Stomach smooth muscle (tissue), 2 donors: ENCODE data around the gene CENPP.
A peak's percentile ranks its signal among the peaks of the same experiment; 100 is the strongest.

Experiments used
- H3K27ac ChIP-seq: one replicate; pipeline ENCODE4 v1.7.0; 2013; ENCODE audit warnings: mild to moderate bottlenecking, low read length, inconsistent platforms
- H3K27me3 ChIP-seq, 2 donors: one replicate each; pipeline ENCODE4 v1.7.0; 2013; ENCODE audit warnings: low read length in 2 of 2; ENCODE audit not compliant: insufficient read depth in 2 of 2, control insufficient read depth in 1 of 2
- H3K36me3 ChIP-seq, 2 donors: one replicate each; pipeline ENCODE4 v1.7.0; 2013; ENCODE audit warnings: low read length in 2 of 2; ENCODE audit not compliant: control insufficient read depth in 2 of 2, insufficient read depth in 2 of 2
- H3K4me1 ChIP-seq: one replicate; pipeline ENCODE4 v1.7.0; 2013; ENCODE audit warnings: low read length; ENCODE audit not compliant: control insufficient read depth, insufficient read depth
- H3K4me3 ChIP-seq, 2 donors: one replicate each; pipeline ENCODE4 v1.7.0; 2013; ENCODE audit warnings: low read length in 2 of 2
- H3K9ac ChIP-seq, 2 donors: one replicate each; pipeline ENCODE4 v1.7.0; 2013; ENCODE audit warnings: low read length in 2 of 2, mild to moderate bottlenecking in 1 of 2
- H3K9me3 ChIP-seq, 2 donors: one replicate each; pipeline ENCODE4 v1.7.0; 2013; ENCODE audit warnings: low read length in 2 of 2; ENCODE audit not compliant: control insufficient read depth in 2 of 2
- donor health status: healthy.
- donor health status: Pancreatic carcinoma.

The CENPP gene

GRCh38 chr9:92504881-92505280, 179.1 kb downstream of the CENPP start:
- Histone ChIP-seq H3K27ac (peak overlapping the region; percentile 77), H3K36me3 (no peaks in the 10 kb centered on the region), H3K4me1 (peaks cover 56% of the 10 kb centered on the region), H3K9me3 (no peaks in the 10 kb centered on the region), H3K4me3 (no peak overlapping the region), H3K27me3 (no peaks in the 10 kb centered on the region), H3K9ac (no peak overlapping the region)

GRCh38 chr9:92506184-92506857, 180.6 kb downstream of the CENPP start:
- no peaks in the 10 kb centered on the region for H3K27me3 ChIP-seq
- H3K9ac ChIP-seq: peak overlapping the region in 1 of 2 donors; percentile 55
- H3K4me3 ChIP-seq: peak overlapping the region in 1 of 2 donors; percentile 41
- H3K36me3 ChIP-seq: no peaks in the 10 kb centered on the region
- H3K9me3 ChIP-seq: no peaks in the 10 kb centered on the region
- H3K27ac ChIP-seq: peak overlapping the region; percentile 77
- peaks cover 50% of the 10 kb centered on the region for H3K4me1 ChIP-seq

- Histone ChIP-seq H3K9ac (peak overlapping the region in 1 of 2 donors; percentile 54), H3K9me3 (no peaks in the 10 kb centered on the region), H3K4me1 (peaks cover 43% of the 10 kb centered on the region), H3K27me3 (no peaks in the 10 kb centered on the region), H3K4me3 (no peak overlapping the region), H3K36me3 (no peaks in the 10 kb centered on the region), H3K27ac (peak overlapping the region; percentile 77)
Measured at GRCh38 chr9:92507005-92507404, 181.3 kb downstream of the CENPP start.

- no peaks in the 10 kb centered on the region for H3K9me3 ChIP-seq
- H3K27ac ChIP-seq: peak overlapping the region; percentile 77
- H3K27me3 ChIP-seq: no peaks in the 10 kb centered on the region
- H3K9ac ChIP-seq: peak overlapping the region in 1 of 2 donors; percentile 54
- H3K4me1 ChIP-seq: peaks cover 40% of the 10 kb centered on the region
- no peaks in the 10 kb centered on the region for H3K36me3 ChIP-seq
- peak overlapping the region; percentile 31 for H3K4me3 ChIP-seq
Measured at GRCh38 chr9:92507496-92507895, 181.7 kb downstream of the CENPP start.

GRCh38 chr9:92508018-92508820, 182.5 kb downstream of the CENPP start:
- Histone ChIP-seq H3K27ac (peak overlapping the region; percentile 77), H3K9ac (peak overlapping the region in 1 of 2 donors; percentile 54), H3K4me1 (peaks cover 46% of the 10 kb centered on the region), H3K4me3 (peak overlapping the region; percentile 31), H3K9me3 (no peaks in the 10 kb centered on the region), H3K36me3 (no peaks in the 10 kb centered on the region), H3K27me3 (no peaks in the 10 kb centered on the region)

GRCh38 chr9:92509050-92509449, 183.3 kb downstream of the CENPP start:
- Histone ChIP-seq H3K4me3 (no peak overlapping the region), H3K27me3 (no peaks in the 10 kb centered on the region), H3K9me3 (no peaks in the 10 kb centered on the region), H3K27ac (no peak overlapping the region), H3K4me1 (peaks cover 45% of the 10 kb centered on the region), H3K36me3 (no peaks in the 10 kb centered on the region), H3K9ac (no peak overlapping the region)

GRCh38 chr9:92510747-92511146, 185.0 kb downstream of the CENPP start:
- Histone ChIP-seq H3K27ac (no peak overlapping the region), H3K27me3 (no peaks in the 10 kb centered on the region), H3K36me3 (no peaks in the 10 kb centered on the region), H3K9me3 (no peaks in the 10 kb centered on the region), H3K4me1 (peaks cover 32% of the 10 kb centered on the region), H3K9ac (no peak overlapping the region), H3K4me3 (no peak overlapping the region)

- no peak overlapping the region for H3K4me3 ChIP-seq
- peaks cover 0 to 3% of the 10 kb centered on the region in 2 donors for H3K36me3 ChIP-seq
- H3K9ac ChIP-seq: no peak overlapping the region
- H3K4me1 ChIP-seq: peaks cover 16% of the 10 kb centered on the region
- H3K27me3 ChIP-seq: no peaks in the 10 kb centered on the region
- H3K27ac ChIP-seq: no peak overlapping the region
- H3K9me3 ChIP-seq: no peaks in the 10 kb centered on the region
Measured at GRCh38 chr9:92512622-92513021, 186.9 kb downstream of the CENPP start.

- Histone ChIP-seq H3K27ac (no peak overlapping the region), H3K36me3 (peaks cover 0 to 3% of the 10 kb centered on the region in 2 donors), H3K9ac (no peak overlapping the region), H3K4me1 (peaks cover 9% of the 10 kb centered on the region), H3K4me3 (peak overlapping the region in 1 of 2 donors; percentile 1), H3K27me3 (no peaks in the 10 kb centered on the region), H3K9me3 (no peaks in the 10 kb centered on the region)
Measured at GRCh38 chr9:92513349-92513748, 187.6 kb downstream of the CENPP start.

- H3K36me3 ChIP-seq: peaks cover 0 to 3% of the 10 kb centered on the region in 2 donors
- no peaks in the 10 kb centered on the region for H3K9me3 ChIP-seq
- no peaks in the 10 kb centered on the region for H3K27me3 ChIP-seq
- peaks cover 9% of the 10 kb centered on the region for H3K4me1 ChIP-seq
- no peak overlapping the region for H3K4me3 ChIP-seq
- H3K27ac ChIP-seq: no peak overlapping the region
- no peak overlapping the region for H3K9ac ChIP-seq
Measured at GRCh38 chr9:92514635-92515034, 188.9 kb downstream of the CENPP start.

- Histone ChIP-seq H3K36me3 (peaks cover 0 to 3% of the 10 kb centered on the region in 2 donors), H3K4me1 (peaks cover 9% of the 10 kb centered on the region), H3K27me3 (no peaks in the 10 kb centered on the region), H3K9me3 (no peaks in the 10 kb centered on the region), H3K4me3 (no peak overlapping the region), H3K9ac (no peak overlapping the region), H3K27ac (no peak overlapping the region)
Measured at GRCh38 chr9:92516521-92516920, 190.8 kb downstream of the CENPP start.
